Prostate gland (tissue), 2 donors: ENCODE results near the gene FLOT1.

Source experiments
- POLR2A ChIP-seq: fragments of 450-650 bp; IDR thresholded peaks from one replicate; pipeline ENCODE4 v1.6.1; 2016; ENCODE audit warnings: antibody characterized with exemption, mild to moderate bottlenecking
- POLR2AphosphoS5 ChIP-seq: sonication (generic); formaldehyde crosslinking; IDR thresholded peaks from one replicate; pipeline ENCODE4 v1.6.1; 2017; ENCODE audit warnings: antibody characterized with exemption
- TF ChIP-seq, protein P1 (sequence below), 4 experiments: fragments of 200-600 bp in 2 of 4; fragments of 450-650 bp in 2 of 4; sonication (generic) in 2 of 4; IDR thresholded peaks; 1 replicate in 3 of 4; 2 replicates in 1 of 4; pipeline ENCODE4 v1.5.1; 2016 to 2019; ENCODE audit warnings: antibody characterized with exemption in 4 of 4, mild to moderate bottlenecking in 2 of 4, moderate library complexity in 2 of 4

DNA sequence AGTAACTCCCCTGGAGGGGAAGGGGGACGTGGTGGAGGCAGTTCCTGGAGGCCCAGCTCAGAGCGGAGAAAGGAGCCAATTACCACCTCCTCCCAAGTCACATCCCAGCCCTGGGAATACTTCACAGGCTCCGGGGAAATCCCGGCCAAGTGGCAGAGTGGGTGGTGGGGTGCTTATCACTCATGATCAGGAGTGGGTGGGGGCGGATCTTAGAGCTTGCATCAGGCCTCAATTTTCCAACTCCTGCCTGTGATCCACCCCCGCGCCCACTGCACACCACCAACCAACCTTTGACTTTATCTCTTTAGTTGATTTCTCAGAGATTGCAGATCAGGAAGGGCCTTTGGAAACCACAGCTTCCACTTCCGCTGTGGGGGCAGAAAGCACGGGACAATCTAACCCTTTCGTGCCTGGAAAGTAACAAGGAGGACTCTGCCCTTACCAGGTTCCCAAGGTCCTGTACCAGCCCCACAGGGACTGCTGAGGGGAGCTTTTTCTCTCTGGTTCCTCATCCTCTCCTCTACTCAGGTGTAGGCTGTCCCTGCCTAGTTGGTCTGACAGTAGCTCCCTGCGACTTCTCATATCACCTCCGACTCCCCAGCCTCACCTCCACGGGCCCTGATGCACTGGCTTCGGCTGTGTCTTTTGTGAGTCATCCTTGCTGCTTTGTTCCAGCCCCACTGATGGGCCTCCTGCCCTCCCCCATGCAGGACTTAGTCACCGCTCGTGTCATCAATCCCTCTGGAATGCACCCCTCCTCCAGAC lies 26.8 kb upstream of the FLOT1 start:
- TF ChIP-seq, protein P1, sequence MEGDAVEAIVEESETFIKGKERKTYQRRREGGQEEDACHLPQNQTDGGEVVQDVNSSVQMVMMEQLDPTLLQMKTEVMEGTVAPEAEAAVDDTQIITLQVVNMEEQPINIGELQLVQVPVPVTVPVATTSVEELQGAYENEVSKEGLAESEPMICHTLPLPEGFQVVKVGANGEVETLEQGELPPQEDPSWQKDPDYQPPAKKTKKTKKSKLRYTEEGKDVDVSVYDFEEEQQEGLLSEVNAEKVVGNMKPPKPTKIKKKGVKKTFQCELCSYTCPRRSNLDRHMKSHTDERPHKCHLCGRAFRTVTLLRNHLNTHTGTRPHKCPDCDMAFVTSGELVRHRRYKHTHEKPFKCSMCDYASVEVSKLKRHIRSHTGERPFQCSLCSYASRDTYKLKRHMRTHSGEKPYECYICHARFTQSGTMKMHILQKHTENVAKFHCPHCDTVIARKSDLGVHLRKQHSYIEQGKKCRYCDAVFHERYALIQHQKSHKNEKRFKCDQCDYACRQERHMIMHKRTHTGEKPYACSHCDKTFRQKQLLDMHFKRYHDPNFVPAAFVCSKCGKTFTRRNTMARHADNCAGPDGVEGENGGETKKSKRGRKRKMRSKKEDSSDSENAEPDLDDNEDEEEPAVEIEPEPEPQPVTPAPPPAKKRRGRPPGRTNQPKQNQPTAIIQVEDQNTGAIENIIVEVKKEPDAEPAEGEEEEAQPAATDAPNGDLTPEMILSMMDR (IDR thresholded peaks at IDR 0.05) = no peak
- TF ChIP-seq POLR2AphosphoS5 = peak; percentile 57
- TF ChIP-seq POLR2A = no peak
